Stromal cell of bone marrow (primary cell): ENCODE results near the gene KLHL29.
"Not testable (repeated sequence)": the region's sequence is repeated elsewhere in the genome, so short reads cannot be mapped to it uniquely, and the experiment has no call there.

ENCODE experiments used
- DNase-seq: peaks from one replicate; pipeline ENCODE4 v3.0.0-alpha.2; 2012; ENCODE audit warnings: low read depth

KLHL29 gene

GRCh38 chr2:23384551-23385343 lies at the start of gene KLHL29:
TSS of gene KLHL29 (plus strand) at chr2:23385179. CDS start at chr2:23562197, 177,018 bp downstream.
- peak; percentile 61 for DNase-seq

GRCh38 chr2:23335550-23335949 lies 49.4 kb upstream of the KLHL29 start:
- DNase-seq = no peak

GRCh38 chr2:23342075-23342474 lies 42.9 kb upstream of the KLHL29 start:
- DNase-seq = no peak

- no peak for DNase-seq
Observed at GRCh38 chr2:23346029-23346428, 39.0 kb upstream of the KLHL29 start.

- no peak for DNase-seq
Observed at GRCh38 chr2:23346781-23347180, 38.2 kb upstream of the KLHL29 start.

GRCh38 chr2:23347471-23348092 lies 37.4 kb upstream of the KLHL29 start:
- DNase-seq = no peak

- DNase-seq = not testable (repeated sequence)
Observed at GRCh38 chr2:23348093-23348481, 36.9 kb upstream of the KLHL29 start.

- no peak for DNase-seq
Observed at GRCh38 chr2:23349508-23349907, 35.5 kb upstream of the KLHL29 start.

- no peak for DNase-seq
Observed at GRCh38 chr2:23350041-23350791, 34.8 kb upstream of the KLHL29 start.

- DNase-seq = no peak
Observed at GRCh38 chr2:23350792-23351355, 34.1 kb upstream of the KLHL29 start.

GRCh38 chr2:23351388-23352141 lies 33.4 kb upstream of the KLHL29 start:
- peak; percentile 55 for DNase-seq

- no peak for DNase-seq
Observed at GRCh38 chr2:23354554-23354953, 30.4 kb upstream of the KLHL29 start.

GRCh38 chr2:23355001-23355400 lies 30.0 kb upstream of the KLHL29 start:
- DNase-seq = no peak

GRCh38 chr2:23356711-23357110 lies 28.3 kb upstream of the KLHL29 start:
- no peak for DNase-seq

GRCh38 chr2:23359631-23360567 lies 25.1 kb upstream of the KLHL29 start:
- no peak for DNase-seq

- DNase-seq = no peak
Observed at GRCh38 chr2:23360571-23361125, 24.3 kb upstream of the KLHL29 start.

GRCh38 chr2:23361152-23361551 lies 23.8 kb upstream of the KLHL29 start:
- DNase-seq = no peak

GRCh38 chr2:23363268-23363667 lies 21.7 kb upstream of the KLHL29 start:
- DNase-seq = no peak

GRCh38 chr2:23363831-23364230 lies 21.1 kb upstream of the KLHL29 start:
- DNase-seq = no peak

- no peak for DNase-seq
Observed at GRCh38 chr2:23366720-23367119, 18.3 kb upstream of the KLHL29 start.
